Measurements from ENCODE around the gene SELENON. TPM values are rescaled to one million over a fixed set of nuclear protein-coding genes. Genes with fewer than 3 reads are reported as not detected.

The SELENON gene
- total RNA-seq, 1 donor from 2014 or later = 64.1 TPM

GRCh38 chr1:25792115-25792514, 7.9 kb upstream of the SELENON start:
- H3K4me2 ChIP-seq (ENCODE audit: low read length) = no peak overlapping the region
- no peaks in the 10 kb centered on the region for H3K27me3 ChIP-seq (ENCODE audit: insufficient read depth, low read length)
- H3K9ac ChIP-seq (ENCODE audit: low read length) = no peak overlapping the region
- H3K4me3 ChIP-seq (ENCODE audit: insufficient read depth, low read depth, low read length) = no peak overlapping the region
- TF ChIP-seq CTCF (IDR thresholded peaks at IDR 0.05; ENCODE audit: insufficient read depth, low read depth, low read length) (no peak), EZH2 (IDR thresholded peaks at IDR 0.05; ENCODE audit: insufficient read depth, low read length) (no peak)
- Mint-ChIP-seq H3K4me1 (ENCODE audit: low read depth, unreplicated experiment) (peaks cover 16% of the 10 kb centered on the region), H3K9me3 (ENCODE audit: unreplicated experiment) (peaks cover 1% of the 10 kb centered on the region), H3K36me3 (ENCODE audit: low read depth, unreplicated experiment) (peaks cover 2% of the 10 kb centered on the region), H3K27ac (ENCODE audit: unreplicated experiment) (no peak overlapping the region), H3K27me3 (ENCODE audit: low read depth, unreplicated experiment) (peaks cover 34% of the 10 kb centered on the region), H3K4me3 (ENCODE audit: unreplicated experiment) (no peak overlapping the region)
- no peaks in the 10 kb centered on the region for H3K9me3 ChIP-seq (ENCODE audit: insufficient read depth, low read depth, low read length)
- DNase-seq (ENCODE audit: low read depth) (no peak), FAIRE-seq (no peak)
- peaks cover 5% of the 10 kb centered on the region for H3K4me1 ChIP-seq (ENCODE audit: insufficient read depth, low read length)
- no peaks in the 10 kb centered on the region for H3K79me2 ChIP-seq (ENCODE audit: insufficient read depth, low read length)
- no peaks in the 10 kb centered on the region for H3K36me3 ChIP-seq (ENCODE audit: insufficient read depth, low read length)
- no peak overlapping the region for H3K27ac ChIP-seq (ENCODE audit: low read depth, low read length)
- H4K20me1 ChIP-seq (ENCODE audit: insufficient read depth, low read length) = no peaks in the 10 kb centered on the region
- no peak overlapping the region for H2AFZ ChIP-seq (ENCODE audit: low read depth, low read length)

GRCh38 chr1:25793585-25794170, 6.3 kb upstream of the SELENON start:
- no peak for TF ChIP-seq CTCF (IDR thresholded peaks at IDR 0.05; ENCODE audit: insufficient read depth, low read depth, low read length)
- no peak for TF ChIP-seq EZH2 (IDR thresholded peaks at IDR 0.05; ENCODE audit: insufficient read depth, low read length)
- no peak overlapping the region for H3K9ac ChIP-seq (ENCODE audit: low read length)
- H2AFZ ChIP-seq (ENCODE audit: low read depth, low read length) = no peak overlapping the region

GRCh38 chr1:25794325-25794724, 5.7 kb upstream of the SELENON start:
- H3K9ac ChIP-seq (ENCODE audit: low read length) = no peak overlapping the region
- H3K27ac ChIP-seq (ENCODE audit: low read depth, low read length) = no peak overlapping the region

More at GRCh38 chr1:25793585-25794170, 6.3 kb upstream of the SELENON start:
- no peaks in the 10 kb centered on the region for H3K79me2 ChIP-seq (ENCODE audit: insufficient read depth, low read length)
- no peak overlapping the region for H3K27ac ChIP-seq (ENCODE audit: low read depth, low read length)
- no peaks in the 10 kb centered on the region for H3K36me3 ChIP-seq (ENCODE audit: insufficient read depth, low read length)
- H3K4me2 ChIP-seq (ENCODE audit: low read length) = no peak overlapping the region
- Mint-ChIP-seq H3K9me3 (ENCODE audit: unreplicated experiment) (peaks cover 1% of the 10 kb centered on the region), H3K4me3 (ENCODE audit: unreplicated experiment) (no peak overlapping the region), H3K36me3 (ENCODE audit: low read depth, unreplicated experiment) (peaks cover 2% of the 10 kb centered on the region), H3K27ac (ENCODE audit: unreplicated experiment) (no peak overlapping the region), H3K4me1 (ENCODE audit: low read depth, unreplicated experiment) (peaks cover 13% of the 10 kb centered on the region), H3K27me3 (ENCODE audit: low read depth, unreplicated experiment) (peaks cover 32% of the 10 kb centered on the region)
- H3K9me3 ChIP-seq (ENCODE audit: insufficient read depth, low read depth, low read length) = no peaks in the 10 kb centered on the region
- DNase-seq (ENCODE audit: low read depth) (no peak), FAIRE-seq (no peak)
- H3K4me3 ChIP-seq (ENCODE audit: insufficient read depth, low read depth, low read length) = no peak overlapping the region
- no peaks in the 10 kb centered on the region for H3K4me1 ChIP-seq (ENCODE audit: insufficient read depth, low read length)
- no peaks in the 10 kb centered on the region for H3K27me3 ChIP-seq (ENCODE audit: insufficient read depth, low read length)
- H4K20me1 ChIP-seq (ENCODE audit: insufficient read depth, low read length) = no peaks in the 10 kb centered on the region

More at GRCh38 chr1:25794325-25794724, 5.7 kb upstream of the SELENON start:
- DNase-seq (ENCODE audit: low read depth) = peak; percentile 48
- Histone ChIP-seq H2AFZ (ENCODE audit: low read depth, low read length) (no peak overlapping the region), H3K4me3 (ENCODE audit: insufficient read depth, low read depth, low read length) (no peak overlapping the region), H3K4me1 (ENCODE audit: insufficient read depth, low read length) (no peaks in the 10 kb centered on the region), H3K36me3 (ENCODE audit: insufficient read depth, low read length) (no peaks in the 10 kb centered on the region), H3K27me3 (ENCODE audit: insufficient read depth, low read length) (no peaks in the 10 kb centered on the region), H3K4me2 (ENCODE audit: low read length) (no peak overlapping the region), H3K9me3 (ENCODE audit: insufficient read depth, low read depth, low read length) (no peaks in the 10 kb centered on the region), H3K79me2 (ENCODE audit: insufficient read depth, low read length) (no peaks in the 10 kb centered on the region), H4K20me1 (ENCODE audit: insufficient read depth, low read length) (no peaks in the 10 kb centered on the region)
- no peak for FAIRE-seq
- peaks cover 32% of the 10 kb centered on the region for H3K27me3 Mint-ChIP-seq (ENCODE audit: low read depth, unreplicated experiment)
- H3K36me3 Mint-ChIP-seq (ENCODE audit: low read depth, unreplicated experiment) = peaks cover 2% of the 10 kb centered on the region
- peaks cover 13% of the 10 kb centered on the region for H3K4me1 Mint-ChIP-seq (ENCODE audit: low read depth, unreplicated experiment)
- peaks cover 1% of the 10 kb centered on the region for H3K9me3 Mint-ChIP-seq (ENCODE audit: unreplicated experiment)
- no peak for TF ChIP-seq EZH2 (IDR thresholded peaks at IDR 0.05; ENCODE audit: insufficient read depth, low read length)
- TF ChIP-seq CTCF (IDR thresholded peaks at IDR 0.05; ENCODE audit: insufficient read depth, low read depth, low read length) = no peak
- H3K4me3 Mint-ChIP-seq (ENCODE audit: unreplicated experiment) = no peak overlapping the region
- H3K27ac Mint-ChIP-seq (ENCODE audit: unreplicated experiment) = no peak overlapping the region
